Measurements from ENCODE around the gene DCAF5. TPM values are rescaled to one million over a fixed set of nuclear protein-coding genes. Genes with fewer than 3 reads are reported as not detected.

The DCAF5 gene
- total and polyA plus RNA-seq, 9 donors: 24.9 to 50.1 (median 42.4) TPM

- TF ChIP-seq EP300 (IDR thresholded peaks at IDR 0.05) (no peak), CTCF (IDR thresholded peaks at IDR 0.05) (no peak), POLR2A (IDR thresholded peaks at IDR 0.05) (no peak)
- H3K27me3 ChIP-seq: no peaks in the 10 kb centered on the region
- peaks cover 7% of the 10 kb centered on the region for H3K4me1 ChIP-seq (ENCODE audit: insufficient read depth)
- intact Hi-C loops (cut with DNase I): loop anchor here in 2 of 4 donors (5.0 to 10.0 kb wide), 3 partner anchors 109 to 182 kb away; partner anchors contain the start of gene ACTN1 (in 1 of the 2)
- H3K4me3 ChIP-seq: no peak overlapping the region
- 48 to 75% (median 50%) methylated on average over 1 of the region's 1 CpG for WGBS, 3 donors
- DNase-seq: no peak
- no peaks in the 10 kb centered on the region for H3K36me3 ChIP-seq
- no peaks in the 10 kb centered on the region for H3K9me3 ChIP-seq
- no peak overlapping the region for H3K27ac ChIP-seq
Observed at GRCh38 chr14:69093631-69094421, 59.1 kb downstream of the DCAF5 start.

- no peaks in the 10 kb centered on the region for H3K9me3 ChIP-seq
- intact Hi-C loops (cut with DNase I): loop anchor here in 2 of 4 donors (5.0 to 10.0 kb wide), 3 partner anchors 108 to 181 kb away; partner anchors contain the start of gene ACTN1 (in 1 of the 2)
- H3K4me3 ChIP-seq: no peak overlapping the region
- no peak for DNase-seq
- H3K27me3 ChIP-seq: no peaks in the 10 kb centered on the region
- TF ChIP-seq CTCF (IDR thresholded peaks at IDR 0.05) (no peak), POLR2A (IDR thresholded peaks at IDR 0.05) (no peak), EP300 (IDR thresholded peaks at IDR 0.05) (no peak)
- no peaks in the 10 kb centered on the region for H3K36me3 ChIP-seq
- peaks cover 5% of the 10 kb centered on the region for H3K4me1 ChIP-seq (ENCODE audit: insufficient read depth)
- no peak overlapping the region for H3K27ac ChIP-seq
Observed at GRCh38 chr14:69092840-69093422, 60.0 kb downstream of the DCAF5 start.

GRCh38 chr14:69091695-69092094 is 61.2 kb downstream of the DCAF5 start:
- H3K27me3 ChIP-seq: no peaks in the 10 kb centered on the region
- no peaks in the 10 kb centered on the region for H3K9me3 ChIP-seq
- DNase-seq: no peak
- intact Hi-C loops (cut with DNase I): loop anchor here in 2 of 4 donors (5.0 to 10.0 kb wide), 3 partner anchors 107 to 179 kb away; partner anchors contain the start of gene ACTN1 (in 1 of the 2)
- H3K4me3 ChIP-seq: no peak overlapping the region
- TF ChIP-seq POLR2A (IDR thresholded peaks at IDR 0.05) (no peak), CTCF (IDR thresholded peaks at IDR 0.05) (no peak), EP300 (IDR thresholded peaks at IDR 0.05) (no peak)
- H3K4me1 ChIP-seq (ENCODE audit: insufficient read depth): peaks cover under 1% of the 10 kb centered on the region
- H3K36me3 ChIP-seq: no peaks in the 10 kb centered on the region
- 90 to 92% (median 92%) methylated on average over 8 of the region's 8 CpGs for WGBS, 3 donors
- no peak overlapping the region for H3K27ac ChIP-seq

GRCh38 chr14:69091006-69091405 is 61.9 kb downstream of the DCAF5 start:
- Histone ChIP-seq H3K4me1 (ENCODE audit: insufficient read depth) (no peaks in the 10 kb centered on the region), H3K9me3 (no peaks in the 10 kb centered on the region), H3K27me3 (no peaks in the 10 kb centered on the region), H3K36me3 (no peaks in the 10 kb centered on the region), H3K4me3 (no peak overlapping the region), H3K27ac (no peak overlapping the region)
- intact Hi-C loops (cut with DNase I): loop anchor here in 2 of 4 donors (5.0 to 10.0 kb wide), 3 partner anchors 106 to 179 kb away; partner anchors contain the start of gene ACTN1 (in 1 of the 2)
- TF ChIP-seq EP300 (IDR thresholded peaks at IDR 0.05) (no peak), POLR2A (IDR thresholded peaks at IDR 0.05) (no peak), CTCF (IDR thresholded peaks at IDR 0.05) (no peak)
- DNase-seq: no peak

All from ovary (tissue), 9 donors.